Measurements from ENCODE around the gene IL32. TPM values are rescaled to one million over a fixed set of nuclear protein-coding genes. Genes with fewer than 3 reads are reported as not detected.
A peak's percentile ranks its signal among the peaks of the same experiment; 100 is the strongest.

The IL32 gene
- total RNA-seq, 1 donor from 2014 or later: 104 TPM

DNA sequence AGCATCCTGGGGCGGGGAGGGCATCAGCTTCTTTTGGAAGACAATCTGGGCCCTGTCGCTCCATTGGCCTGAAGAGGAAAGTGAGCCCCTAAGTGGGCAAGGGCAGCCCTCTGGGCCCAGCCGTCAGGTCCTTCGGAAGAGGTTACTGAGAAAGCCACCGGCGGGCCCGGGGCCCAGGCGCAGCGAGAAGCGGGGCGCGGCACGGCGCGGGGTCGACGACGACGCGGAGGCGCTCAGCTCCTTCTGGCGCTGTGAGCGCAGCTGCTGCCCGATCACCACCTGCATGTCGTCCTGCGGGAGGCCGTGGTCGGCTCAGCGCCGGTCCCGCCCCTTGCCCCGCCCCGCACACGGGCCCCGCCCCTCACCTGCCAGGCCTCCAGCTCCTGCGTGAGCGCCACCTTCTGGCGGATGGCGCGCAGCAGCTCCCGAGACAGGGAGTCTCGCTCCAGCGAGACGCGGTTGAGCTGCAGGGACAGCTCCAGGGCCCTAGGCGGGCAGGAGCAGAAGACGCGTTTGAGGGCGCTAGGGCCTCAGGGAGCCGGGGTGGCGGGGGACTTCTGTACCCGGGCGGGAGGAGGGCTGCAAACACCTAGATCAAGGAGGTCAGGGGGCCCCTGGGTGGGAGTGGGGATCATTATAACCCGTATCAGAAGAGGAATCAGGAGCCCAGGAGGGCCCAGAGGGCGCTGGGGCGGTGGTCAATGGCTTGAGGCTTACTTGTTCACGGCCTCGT lies 37.3 kb upstream of the IL32 start:
- DNase-seq: peak; percentile 90

DNA sequence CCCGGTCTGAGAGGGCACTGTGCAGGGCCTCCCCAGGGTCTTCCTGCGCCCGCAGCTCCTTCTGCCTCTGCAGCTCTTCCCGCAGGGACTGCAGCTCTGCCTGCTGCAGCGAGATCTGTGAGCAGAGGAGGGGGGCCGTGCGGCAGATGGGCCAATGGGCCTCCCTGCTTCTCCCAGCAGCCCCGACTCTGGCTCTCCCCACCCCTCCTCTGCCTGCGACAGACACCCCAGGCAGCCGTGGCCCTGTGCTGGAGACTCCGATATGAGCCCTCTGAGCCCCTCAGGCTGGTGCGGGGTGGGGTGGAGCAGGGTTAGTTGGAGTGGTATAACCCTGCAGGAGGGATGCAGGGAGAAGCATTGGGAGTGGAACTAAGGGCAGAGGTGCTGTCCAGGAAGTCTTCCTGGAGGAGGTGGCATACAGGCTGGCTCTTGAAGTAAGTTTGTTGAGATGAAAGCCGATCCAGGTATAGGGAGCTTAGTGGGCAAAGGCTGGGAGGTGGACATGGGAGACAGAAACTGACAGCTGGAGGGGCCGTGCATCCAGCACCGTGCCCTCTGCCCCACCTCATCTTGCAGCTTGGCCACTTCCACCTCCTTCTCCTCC lies 36.6 kb upstream of the IL32 start:
- DNase-seq: no peak

DNA sequence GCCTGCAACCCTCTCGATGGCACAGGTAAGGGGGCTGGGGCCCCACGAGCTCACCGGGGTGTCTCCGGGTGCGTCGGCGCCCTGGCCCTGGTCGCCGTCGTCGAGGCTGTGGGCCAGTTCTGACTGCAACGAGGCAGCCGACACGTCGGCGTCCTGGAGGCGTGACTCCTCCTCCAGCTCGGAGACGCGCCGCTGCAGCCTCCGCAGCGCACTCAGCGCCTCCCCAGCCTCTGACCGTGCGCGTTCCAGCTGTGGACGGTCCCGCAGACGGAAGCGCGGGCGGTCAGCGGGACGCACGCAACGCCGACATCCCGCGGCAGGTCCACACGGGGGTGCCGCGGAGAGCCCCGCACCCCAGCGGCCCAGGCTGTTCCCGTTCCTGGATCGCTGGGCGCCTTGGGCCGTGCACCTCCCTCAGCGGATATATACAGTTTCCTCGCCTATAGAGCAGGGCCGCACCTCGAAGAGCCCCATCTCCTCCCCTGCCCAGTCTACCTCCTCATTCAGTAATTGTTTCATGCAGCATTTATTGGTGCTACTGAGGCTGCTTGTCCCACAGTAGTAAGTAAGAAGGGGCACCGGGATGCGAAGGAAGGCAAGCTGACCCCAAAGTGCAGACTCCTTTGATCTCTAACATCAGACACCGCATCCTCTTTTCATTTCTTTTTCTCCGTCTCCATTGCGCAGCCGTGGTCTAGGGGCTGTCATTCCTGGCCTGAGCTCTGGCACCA lies 35.8 kb upstream of the IL32 start:
- DNase-seq: no peak

DNA sequence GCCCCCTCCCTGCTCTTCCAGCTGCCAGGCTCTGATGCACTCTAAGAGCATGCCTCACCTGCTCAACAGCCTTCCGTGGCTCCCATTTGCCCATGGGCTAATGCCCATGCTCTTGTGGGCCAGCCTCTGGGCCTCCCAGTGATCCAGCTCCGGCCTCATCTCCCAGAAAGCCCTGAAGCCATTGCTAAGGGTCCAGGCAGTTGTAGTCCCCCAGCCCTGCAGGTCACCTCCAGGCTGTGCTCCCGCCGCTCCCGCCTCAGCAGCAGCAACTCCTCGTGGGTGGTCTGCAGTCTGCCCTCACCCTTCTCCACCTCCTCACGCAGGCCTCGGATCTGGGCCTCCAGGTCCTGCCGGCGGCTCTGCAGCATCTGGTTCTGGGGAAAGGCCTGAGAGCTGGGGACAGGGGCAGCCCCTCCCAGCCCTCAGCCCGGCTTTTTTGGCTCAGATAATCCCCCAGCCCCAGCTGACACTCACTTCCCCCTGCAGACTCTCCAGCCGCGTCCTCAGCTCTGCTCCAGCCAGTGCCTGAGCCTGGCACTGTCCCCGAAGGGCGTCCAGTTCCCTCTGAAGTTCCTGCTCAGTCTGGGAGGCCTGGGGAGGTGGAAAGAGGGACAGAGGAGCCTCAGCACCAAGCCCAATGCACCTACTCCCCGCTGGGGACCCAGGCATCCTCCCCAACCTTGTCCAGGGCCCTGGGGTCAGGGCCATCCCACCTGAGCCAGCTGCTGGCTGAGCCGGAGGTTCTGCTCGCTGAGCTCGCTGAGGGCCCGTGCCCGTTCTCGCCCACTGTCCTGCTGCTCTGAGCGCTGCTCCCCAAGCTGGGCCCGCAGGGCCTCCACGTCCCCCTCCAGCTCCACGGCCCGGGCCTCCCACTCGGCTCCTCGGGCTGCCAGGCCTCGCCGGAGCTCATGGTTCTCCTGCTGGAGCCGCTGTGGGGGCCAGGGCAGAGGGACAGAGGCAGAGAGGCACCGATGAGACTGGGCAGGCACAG lies 34.9 kb upstream of the IL32 start:
- DNase-seq: no peak

DNA sequence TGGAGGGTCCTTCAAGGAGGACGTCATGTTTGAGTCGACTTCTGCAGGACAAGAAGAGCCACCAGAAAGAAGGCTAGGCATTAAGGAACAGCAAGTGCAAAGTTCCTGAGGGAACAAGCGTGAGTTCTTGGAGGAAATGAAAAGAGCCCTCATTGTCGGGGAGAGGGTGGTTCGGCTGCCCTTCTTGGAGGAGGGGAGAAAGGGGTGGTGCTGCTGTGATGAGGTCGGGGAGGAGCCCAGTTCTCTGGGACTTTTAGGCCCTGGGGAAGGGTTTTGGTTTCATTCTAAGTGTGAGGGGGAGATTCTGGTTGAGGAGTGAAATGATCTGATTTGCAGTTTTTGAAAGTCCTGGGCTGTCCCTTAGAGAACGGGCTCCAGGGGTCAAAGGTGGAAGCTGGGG lies 32.8 kb upstream of the IL32 start:
- DNase-seq: no peak

DNA sequence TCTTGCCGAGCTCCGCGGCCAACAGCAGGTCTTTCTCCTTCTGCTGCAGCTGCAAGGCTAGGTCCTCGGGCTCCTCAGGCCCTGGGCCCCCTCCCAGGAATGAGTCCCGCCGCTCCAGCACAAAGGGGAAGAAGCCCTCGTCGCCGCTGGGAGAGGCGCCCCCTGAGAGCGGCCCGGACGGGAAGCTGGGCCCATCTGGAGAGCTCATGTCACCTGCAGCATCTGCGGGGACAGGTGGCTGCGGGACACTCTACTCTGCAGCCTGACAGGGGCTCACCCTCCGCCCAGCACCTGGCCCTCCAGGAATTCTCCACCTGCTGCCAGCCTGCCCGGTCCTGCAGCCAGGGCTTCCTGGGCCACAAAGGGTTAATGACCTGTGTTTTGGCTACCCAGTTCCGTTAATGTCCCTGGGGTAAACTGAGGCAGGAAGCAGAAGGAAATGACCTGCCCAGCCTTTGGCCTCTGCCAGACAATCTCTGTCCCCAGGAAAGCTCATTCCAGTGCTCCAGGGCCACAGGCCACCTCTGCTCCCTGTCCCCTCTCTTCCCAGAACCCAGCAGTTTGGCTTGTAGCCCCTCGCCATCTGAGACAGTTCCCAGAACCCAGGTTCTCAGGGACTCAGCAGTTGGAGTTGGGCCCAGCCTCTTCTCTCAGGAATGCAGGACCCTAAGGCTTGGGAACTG lies 30.0 kb upstream of the IL32 start:
- DNase-seq: no peak

DNA sequence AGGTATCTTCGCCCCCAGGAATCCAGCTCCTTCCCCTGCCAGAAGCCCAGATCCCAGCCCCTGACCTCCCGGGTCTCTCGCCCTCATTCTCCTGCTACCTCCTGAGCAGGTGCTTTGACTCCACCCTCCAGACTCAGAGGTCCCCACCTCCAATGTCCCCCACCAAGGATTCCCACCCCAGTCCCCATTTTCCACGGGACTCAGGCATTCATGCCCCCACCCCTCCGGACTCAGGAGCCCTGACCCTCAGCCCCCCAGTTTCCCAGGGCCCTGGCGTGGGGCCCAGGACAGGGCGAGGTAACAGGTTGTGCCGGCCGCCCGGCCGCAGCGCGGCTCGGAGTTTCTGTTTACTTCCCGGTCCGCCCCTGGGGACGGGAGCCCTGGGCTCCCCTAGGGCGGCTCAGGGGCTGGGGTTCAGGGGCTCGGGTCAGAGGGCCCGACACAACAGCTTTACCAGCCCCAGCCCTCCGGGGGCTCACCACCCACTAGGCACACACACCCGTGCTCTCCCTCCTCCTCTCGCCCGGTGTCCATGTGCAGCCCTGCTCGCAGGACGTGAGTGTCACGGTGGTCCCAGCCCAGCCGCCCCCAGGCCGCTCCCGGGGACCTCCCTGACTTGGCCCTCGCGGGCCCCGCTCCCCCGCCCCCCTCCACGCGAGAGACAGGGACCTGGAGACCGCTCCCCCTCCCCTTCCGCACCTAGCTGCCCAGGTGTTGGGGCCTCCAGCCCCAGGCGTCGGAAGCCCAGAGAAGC lies 29.3 kb upstream of the IL32 start:
- DNase-seq: no peak

DNA sequence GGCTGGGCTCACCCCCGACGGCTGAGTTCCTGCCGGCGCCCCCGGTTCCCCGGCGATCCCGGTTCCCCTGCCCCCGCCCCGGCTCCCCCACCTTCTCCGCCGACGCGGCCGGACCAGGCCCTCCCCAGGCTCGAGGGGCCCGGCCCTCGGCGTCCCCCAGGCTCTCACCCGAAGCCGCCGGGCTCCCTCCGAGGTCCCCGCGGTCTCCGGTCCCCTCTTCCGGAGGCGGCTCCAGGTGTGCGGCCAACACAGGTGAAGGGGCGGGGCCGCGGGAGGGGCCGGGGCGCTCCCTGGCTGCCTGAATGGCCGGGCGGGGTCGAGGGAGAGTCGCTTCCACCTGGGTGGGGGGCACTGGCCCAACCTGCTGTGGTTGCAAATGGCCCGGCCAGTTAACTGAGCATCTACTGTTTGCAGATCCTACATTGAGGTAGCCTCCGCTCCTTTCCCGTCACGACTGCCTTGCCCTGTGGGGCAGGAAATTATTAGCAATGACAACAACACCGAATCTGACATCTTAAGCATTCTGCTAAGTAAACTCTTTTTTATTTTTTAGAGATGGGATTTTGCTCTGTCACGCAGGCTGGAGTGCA lies 28.6 kb upstream of the IL32 start, which contains the start of gene BICDL2:
BICDL2 (minus strand) TSS at position 219 of the 590 bp plus-strand sequence. CDS start 1,448 bp downstream, outside the sequence.
- DNase-seq: no peak

DNA sequence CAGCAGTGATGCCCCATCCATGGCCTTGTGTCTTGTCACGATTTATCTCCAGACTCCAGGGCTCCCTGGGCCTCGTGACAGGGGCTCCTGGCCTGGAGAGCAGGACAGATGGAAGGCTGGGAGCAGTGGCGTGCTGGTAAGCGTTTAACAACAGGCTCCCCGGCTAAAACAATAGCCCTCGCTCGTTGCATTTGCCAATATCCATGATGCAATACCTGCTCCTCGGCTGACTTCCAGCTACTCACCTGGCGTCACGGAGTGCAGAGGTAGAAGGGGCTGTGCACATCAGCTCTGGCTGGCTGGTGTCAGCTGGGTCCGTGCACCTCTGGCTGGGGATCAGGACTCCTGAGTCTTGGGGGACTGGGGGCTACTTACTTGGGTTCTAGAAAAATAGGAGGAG lies 27.2 kb upstream of the IL32 start:
- DNase-seq: no peak

DNA sequence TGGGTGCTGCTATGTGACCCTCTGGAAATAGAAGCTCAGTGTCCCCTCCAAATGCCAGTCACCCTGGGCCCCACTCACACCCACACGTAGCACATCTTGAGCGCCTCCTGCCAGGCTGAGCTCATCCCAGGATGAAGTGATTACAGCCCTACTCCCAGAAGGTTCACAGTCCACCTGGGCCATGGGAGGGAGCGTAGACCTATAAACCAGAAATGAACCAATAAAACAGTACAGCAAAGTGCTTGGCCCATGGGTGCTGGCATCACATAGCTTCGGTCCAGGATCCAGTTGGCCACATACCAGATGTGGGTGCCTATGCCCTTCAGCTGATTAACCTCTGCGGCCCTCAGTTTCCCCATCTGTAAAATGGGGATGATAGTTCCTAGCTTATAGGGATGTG lies 26.5 kb upstream of the IL32 start:
- no peak for DNase-seq

DNA sequence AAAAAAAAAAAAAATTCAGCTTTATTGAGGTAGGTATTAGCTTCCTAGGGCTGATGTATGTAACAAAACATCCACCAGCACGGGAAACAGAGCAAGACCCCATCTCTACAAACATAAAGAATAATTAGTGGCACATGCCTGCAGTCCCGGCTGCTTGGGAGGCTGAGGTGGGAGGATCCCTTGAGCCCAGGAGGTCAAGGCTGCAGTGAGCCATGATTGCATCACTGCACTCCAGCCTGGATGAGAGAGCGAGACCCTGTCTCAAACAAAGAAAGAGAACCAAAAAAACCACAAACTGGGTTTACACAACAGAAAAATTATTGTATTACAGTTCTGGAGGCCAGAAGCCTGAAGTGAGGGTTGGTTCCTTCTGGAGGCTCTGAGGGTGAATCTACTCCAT lies 23.1 kb upstream of the IL32 start:
- no peak for DNase-seq

DNA sequence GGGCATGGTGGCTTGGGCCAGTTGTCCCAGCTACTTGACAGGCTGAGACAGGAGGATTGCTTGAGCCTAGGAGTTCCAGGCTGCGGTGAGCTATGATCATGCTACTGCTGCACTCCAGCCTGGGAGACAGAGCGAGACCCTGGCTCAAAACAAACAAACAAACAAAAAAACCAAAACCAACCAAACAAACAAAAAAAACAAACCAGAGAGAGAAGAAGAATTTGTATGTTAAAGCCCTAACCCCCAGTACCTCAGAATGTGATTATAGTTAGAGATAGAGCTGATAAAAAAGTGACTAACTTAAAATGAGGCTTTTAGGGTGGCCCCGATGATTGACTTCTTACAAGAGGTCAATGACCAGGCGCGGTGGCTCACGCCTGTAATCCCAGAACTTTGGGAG lies 20.7 kb upstream of the IL32 start:
- DNase-seq: no peak

DNA sequence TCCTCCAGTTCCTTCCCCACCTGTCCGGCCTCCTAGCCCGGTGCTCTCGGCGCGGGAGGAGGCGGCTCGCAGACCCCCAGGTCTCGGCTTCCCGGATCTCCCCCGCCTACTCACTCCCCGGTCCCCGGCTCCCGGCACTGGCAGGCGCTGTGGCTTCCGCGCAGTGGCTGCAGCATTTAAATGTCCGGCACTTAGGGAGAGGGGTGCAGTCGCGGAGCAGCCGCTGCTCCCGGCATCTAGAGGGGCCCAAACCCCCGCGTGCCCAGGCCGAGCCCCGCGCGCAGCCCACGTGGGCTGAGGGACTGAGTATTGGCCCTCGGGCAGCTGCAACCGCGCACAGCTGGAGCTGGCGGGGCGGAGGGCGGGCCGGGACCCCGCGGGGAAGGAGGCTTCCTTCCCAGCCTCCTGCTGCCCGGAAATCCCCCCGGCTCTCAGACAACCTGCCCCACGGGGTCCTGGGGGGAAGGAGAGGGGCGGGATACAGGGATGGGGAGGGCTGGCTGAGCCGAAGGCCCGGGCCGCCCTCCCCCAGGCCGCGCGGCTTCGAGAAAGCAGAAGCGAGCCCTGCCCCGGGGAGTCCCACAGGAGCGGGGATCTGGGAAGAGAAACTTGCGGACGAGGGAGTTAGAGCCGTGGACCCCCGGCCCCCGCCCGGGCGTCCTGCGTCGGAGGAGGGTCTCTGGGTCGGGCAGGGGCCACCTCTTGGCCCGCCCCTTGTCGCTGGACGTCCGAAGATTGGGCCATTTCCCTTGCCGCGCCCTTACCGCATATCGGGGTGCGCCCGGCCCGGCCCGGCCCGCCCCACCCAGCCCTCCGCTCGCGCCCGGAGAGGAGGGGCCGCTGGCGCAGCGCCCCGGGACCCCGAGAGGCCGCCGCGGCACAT lies 19.4 kb upstream of the IL32 start, which contains the start of gene MMP25:
MMP25 (plus strand) TSS at position 804 of the 883 bp plus-strand sequence. CDS start 357 bp downstream, outside the sequence.
- DNase-seq: no peak

DNA sequence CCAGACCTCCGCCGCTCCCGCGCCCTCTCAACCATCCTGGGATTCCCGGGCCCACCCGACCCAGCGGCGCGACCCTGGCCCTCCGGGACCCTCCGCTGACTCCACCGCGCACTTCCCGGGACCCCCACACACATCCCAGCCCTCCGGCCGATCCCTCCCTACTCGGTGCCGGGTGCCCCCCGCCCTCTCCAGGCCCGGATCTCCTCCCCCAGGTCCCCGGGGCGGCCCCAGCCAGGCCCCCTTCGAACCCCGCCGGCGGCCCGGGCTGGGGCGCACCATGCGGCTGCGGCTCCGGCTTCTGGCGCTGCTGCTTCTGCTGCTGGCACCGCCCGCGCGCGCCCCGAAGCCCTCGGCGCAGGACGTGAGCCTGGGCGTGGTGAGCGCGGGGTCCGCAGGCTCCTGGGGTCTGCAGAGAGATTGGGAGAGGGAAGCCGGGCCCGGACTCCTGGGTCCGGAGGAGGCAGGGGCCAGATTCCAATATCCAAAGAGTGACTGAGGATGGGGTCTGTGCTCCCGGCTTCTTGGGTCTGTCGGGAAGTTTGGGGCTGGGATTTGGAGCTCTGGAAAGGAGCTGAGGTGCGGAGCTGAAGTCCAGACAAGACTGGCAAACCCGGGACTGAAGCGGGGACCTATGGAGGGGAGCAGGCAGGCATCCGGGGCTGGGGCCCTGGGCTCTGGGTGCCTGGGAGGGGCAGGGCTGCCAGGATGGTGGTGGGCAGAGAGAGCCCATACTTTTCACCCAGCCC lies 18.6 kb upstream of the IL32 start:
- DNase-seq: no peak

DNA sequence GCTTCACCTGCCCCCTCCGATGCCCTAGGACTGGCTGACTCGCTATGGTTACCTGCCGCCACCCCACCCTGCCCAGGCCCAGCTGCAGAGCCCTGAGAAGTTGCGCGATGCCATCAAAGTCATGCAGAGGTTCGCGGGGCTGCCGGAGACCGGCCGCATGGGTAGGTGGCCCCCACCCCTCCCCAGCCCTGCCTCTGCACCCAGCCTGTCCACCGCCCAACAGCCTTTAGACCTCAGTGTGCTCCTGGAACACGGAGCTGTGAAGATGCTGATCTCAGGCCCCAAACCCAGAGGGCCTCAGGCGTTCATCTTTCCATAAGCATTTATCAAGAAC lies 18.1 kb upstream of the IL32 start:
- no peak for DNase-seq

DNA sequence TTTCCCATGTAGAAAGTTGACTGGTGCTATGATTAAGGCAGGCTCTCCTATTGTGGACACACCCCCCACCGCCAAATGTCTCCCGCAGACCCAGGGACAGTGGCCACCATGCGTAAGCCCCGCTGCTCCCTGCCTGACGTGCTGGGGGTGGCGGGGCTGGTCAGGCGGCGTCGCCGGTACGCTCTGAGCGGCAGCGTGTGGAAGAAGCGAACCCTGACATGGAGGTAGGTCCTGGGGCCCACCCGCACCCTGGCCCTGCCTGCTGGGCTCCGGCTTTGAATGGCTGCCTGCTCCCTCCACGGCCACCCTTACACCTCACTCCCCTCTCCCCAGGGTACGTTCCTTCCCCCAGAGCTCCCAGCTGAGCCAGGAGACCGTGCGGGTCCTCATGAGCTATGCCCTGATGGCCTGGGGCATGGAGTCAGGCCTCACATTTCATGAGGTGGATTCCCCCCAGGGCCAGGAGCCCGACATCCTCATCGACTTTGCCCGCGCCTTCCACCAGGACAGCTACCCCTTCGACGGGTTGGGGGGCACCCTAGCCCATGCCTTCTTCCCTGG lies 15.4 kb upstream of the IL32 start:
- no peak for DNase-seq

DNA sequence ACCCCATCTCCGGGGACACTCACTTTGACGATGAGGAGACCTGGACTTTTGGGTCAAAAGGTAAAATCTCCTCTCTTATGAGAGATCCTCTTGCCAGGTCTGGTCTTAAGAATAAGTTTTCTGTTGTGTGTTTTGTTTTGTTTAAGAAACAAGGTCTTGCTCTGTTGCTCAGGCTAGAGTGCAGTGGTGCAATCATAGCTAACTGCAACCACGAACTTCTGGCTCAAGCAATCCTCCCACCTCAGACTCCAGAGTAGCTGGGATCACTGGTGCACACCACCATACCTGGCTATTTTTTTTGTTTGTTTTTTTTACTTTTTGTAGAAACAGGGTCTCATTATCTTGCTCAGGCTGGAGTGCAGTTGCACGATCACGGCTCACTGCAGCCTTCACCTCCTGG lies 15.0 kb upstream of the IL32 start:
- DNase-seq: no peak

DNA sequence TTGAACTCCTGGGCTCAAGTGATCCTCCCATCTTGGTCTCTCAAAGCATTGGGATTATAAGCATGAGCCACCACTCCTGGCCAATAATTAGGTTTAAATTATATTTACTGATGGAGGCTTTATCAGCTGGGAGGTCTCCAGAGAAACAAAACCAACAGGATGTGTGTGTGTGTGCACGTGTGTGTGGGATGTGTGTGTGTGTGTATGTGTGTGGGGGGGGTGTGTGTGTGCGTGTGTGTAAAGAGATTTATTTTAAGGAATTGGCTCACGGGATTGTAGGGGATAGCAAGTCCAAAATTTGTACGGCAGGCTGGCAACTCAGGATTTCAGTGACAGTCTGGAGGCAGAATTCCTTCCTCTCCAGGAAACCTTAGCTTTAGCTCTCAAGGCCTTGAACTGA lies 14.4 kb upstream of the IL32 start:
- DNase-seq: no peak
